Inflammatory macrophage (primary cell): Measurements from ENCODE around the gene B3GLCT.
"Not testable (repeated sequence)": the region's sequence is repeated elsewhere in the genome, so short reads cannot be mapped to it uniquely, and the experiment has no call there.

ENCODE experiments used
- DNase-seq, 2 donors: peaks; one replicate each; pipeline ENCODE4 v3.0.0-alpha.2; 2020 to 2022
- total RNA-seq, 18 experiments: gene quantifications; one replicate each; lab custom pipeline; 2026; ENCODE audit warnings: mixed read lengths in 6 of 18, inconsistent platforms in 2 of 18; lab: John Stamatoyannopoulos, UW

B3GLCT gene
- 11.7 to 54.5 (median 32.1) reads per million in 18 experiments for total RNA-seq

DNA sequence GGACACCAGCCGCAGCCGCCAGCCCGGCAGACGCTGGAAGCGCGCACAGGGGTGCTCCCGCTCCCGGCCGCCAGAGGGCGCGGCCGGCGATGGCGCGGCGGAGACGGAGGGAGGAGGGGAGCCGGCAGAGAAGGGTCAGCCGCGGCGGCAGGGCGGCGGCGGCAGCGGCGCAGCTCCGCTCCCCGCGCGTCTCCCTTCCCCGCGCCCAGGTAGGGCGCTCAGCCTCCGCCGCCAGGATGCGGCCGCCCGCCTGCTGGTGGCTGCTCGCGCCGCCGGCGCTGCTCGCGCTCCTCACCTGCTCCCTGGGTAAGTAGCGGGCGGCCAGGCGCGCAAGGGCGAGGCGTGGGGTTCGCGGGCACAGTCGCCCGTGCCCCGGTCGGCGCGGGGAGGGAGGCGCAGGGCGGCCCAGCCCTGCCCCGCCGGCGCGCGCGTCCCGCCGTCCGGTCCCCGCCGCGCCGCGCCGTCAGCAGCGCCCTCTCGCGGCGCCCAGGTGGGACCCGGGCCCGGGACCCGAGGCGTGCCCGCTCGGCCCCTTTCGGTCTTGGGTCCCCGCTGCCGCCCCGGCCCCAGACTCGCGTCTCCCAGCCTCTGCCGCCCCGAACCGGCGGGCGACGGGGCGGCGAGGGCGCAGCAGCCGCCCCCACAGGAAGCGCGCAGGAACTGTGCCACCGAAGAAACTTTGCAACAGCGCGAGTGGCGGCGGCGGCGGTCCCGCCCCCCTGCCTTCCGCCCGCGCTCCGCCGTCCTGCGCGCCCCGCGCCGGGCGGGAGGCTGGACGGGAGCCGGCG, at the start of gene B3GLCT:
TSS of gene B3GLCT (plus strand) at position 127 of the 788 bp plus-strand sequence. CDS start at position 237, 110 bp downstream.
- DNase-seq, result peak; percentile 80 to 85

- no peak for DNase-seq
Observed at GRCh38 chr13:31150315-31150985, 49.3 kb upstream of the B3GLCT start.

GRCh38 chr13:31151837-31152236, 47.9 kb upstream of the B3GLCT start:
- DNase-seq, result no peak

- DNase-seq, result no peak
Observed at GRCh38 chr13:31154939-31155338, 44.8 kb upstream of the B3GLCT start.

- no peak for DNase-seq
Observed at GRCh38 chr13:31159306-31159705, 40.5 kb upstream of the B3GLCT start.

DNA sequence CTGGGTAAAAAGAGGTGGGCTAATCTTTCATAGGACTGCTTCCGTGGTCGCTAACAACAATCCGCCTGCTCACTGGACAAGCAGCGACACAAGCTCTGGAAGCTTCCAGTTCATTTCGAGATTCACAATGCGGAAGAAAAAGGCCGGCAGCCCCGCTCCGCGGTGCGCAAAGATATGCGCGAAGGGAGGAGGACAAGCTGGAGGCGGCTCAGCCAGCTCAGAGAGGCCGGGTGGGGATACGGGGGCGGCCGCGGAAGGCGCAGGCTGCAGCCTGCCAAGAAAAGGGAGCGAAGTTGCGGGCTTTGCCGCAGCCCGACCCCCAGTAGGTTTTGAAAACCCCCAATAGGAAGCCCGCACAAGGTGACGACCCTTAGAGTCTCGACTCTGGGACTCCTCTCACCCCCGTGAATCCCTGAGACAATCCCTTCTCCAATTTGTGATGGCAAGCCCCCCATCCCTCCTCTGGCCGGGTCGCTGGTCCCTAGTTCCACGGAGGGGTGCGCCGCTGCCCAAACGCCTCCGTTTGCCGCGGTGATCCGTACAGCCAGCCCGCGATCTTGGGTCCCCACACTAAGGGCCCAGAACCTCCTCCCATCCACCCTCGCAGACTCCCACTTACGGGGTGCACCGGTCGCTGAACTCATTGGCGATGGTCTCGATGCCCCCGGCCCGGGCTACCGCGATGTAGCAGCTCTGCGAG, 38.8 kb upstream of the B3GLCT start:
- peak; percentile 84 to 90 for DNase-seq

GRCh38 chr13:31161557-31162150, 38.1 kb upstream of the B3GLCT start, which contains the start of gene HSPH1:
TSS of gene HSPH1 (minus strand) at chr13:31161904. CDS start at chr13:31161582, 322 bp downstream.
- peak; percentile 98 to 99 for DNase-seq

- DNase-seq, result peak; percentile 97 to 98
Observed at GRCh38 chr13:31162151-31163008, 37.4 kb upstream of the B3GLCT start.

DNA sequence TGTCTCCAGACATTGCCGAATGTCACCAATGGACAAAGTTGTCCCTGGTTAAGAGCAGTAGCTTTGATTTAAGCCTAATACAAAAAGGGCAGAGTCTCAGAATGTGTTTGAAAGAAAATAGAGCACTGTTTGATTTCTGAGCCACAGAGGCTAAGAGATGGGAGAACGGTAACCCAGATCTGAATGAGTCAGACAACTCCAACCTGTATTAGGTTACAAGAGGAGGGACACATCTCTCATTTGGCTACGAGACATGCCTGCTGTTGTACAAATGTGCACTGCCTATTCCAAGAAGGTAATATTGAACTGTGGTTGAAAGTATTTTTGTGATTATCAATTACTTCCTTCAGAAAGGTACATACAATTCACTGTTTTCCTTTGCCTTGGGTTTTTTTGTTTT, 33.2 kb upstream of the B3GLCT start:
- DNase-seq, result no peak

GRCh38 chr13:31167490-31167889, 32.3 kb upstream of the B3GLCT start:
- DNase-seq, result no peak

DNA sequence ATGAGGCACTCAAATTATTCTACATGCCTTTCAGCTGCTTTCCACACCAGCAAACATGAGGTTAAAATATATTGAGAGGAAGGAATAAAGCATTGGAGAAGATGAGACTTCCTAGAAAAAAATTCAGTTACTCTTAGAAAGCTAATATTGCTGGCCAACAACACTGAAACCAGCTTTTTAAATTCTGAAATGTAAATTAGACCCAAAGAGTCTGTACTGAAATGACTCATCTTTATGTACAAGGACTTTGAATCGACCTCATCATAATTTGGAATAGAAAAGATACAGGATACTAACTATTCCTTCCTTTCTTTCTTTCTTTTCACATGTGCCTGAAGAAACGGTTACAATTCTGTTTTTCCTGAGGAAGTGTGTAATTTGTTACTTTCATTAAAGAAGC, 31.6 kb upstream of the B3GLCT start:
- no peak for DNase-seq

DNA sequence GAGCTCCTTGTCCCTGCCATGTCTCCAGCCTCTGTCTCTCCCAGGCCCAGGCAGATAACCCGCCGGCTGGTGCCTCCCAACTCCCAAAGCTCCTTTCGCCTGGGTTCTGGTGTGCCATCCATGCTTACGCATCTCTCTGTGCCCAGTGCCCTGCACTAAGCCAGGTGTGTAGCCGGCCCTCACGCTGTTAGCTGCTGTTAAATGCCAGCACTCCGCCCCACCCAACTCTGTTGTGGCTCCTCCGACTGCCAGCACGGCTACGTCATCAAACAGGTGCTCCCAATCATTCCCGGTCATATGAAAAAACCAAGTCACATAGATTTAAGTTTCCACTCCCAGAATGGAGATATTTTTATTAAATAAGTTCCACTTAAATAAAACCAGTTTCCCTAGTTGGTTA, 31.0 kb upstream of the B3GLCT start:
- DNase-seq, result no peak

- DNase-seq, result no peak
Observed at GRCh38 chr13:31172001-31172400, 27.8 kb upstream of the B3GLCT start.

DNA sequence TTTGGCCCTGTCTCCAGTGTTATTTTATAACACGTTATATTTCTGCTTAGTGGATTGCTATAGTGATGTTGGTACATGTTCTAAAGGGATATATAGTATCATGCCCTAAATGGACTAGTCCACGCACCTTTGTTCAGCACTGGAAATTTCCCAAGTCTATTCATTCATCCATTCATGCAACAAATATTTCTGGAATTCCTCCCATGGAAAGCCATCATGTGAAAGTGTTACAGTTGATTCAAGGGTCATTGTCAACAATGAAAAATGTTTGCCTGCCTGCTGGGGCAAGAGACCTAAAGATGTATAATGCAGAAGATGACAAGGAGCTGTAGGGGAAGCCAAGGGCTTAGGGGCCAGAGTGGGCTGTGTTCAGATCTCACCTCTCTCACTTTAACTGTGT, 27.2 kb upstream of the B3GLCT start:
- no peak for DNase-seq

GRCh38 chr13:31174018-31174417, 25.8 kb upstream of the B3GLCT start:
- DNase-seq, result no peak

DNA sequence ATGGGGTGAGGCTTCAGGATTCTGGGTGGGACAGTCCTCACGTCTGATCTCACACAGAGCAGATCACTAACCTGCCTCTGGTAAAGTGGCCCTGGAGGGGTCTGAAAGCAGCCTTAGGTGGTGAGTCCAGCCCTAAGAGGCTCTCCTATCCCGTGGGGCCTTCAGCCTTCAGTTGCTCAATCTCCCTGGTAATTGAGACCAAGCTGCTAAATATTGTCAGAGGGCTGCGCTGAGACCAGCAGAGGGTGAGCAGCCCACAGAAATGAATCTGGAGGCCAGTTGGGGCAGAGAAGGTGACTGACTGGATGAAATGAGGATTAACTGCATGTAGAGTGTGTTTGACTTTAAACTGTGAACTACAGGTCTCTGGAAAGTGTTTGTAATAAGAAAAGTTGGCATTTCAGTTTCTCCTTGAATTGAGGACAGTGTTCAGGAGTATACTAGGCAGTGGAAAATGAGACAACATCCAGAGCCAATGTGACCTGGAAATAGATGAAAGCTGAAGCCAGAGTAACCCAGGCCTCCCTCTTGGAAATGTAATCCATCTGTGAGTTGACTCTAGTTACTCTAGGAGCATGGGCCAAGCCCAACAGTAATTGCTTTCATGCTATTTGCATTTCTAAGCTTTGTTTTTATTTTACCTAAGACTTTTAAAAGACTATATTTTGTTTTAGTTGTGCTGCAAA, 23.8 kb upstream of the B3GLCT start:
- DNase-seq, result no peak

- not testable (repeated sequence) for DNase-seq
Observed at GRCh38 chr13:31177813-31178495, 21.8 kb upstream of the B3GLCT start.

DNA sequence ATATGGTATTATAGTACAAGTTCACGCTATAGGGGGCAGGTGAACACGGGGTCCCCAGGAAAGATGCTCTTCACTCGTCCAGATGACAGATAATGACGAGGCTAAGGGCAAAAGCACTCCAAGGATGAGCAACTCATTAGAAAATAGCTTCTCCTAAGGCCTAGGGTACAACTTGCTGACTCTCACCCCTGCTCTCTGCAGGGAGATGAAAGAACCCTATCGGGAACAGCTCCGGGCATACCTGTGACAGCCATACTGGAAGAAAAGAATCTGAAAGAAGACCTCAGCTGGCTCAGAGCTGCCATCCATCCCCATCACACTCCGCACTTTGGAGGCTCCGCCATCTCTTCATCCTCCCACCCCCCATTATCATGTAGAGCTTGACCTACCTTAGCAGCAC, 20.5 kb upstream of the B3GLCT start:
- DNase-seq, result no peak

GRCh38 chr13:31179754-31180153, 20.0 kb upstream of the B3GLCT start:
- peak in 1 of 2 donors; percentile 15 for DNase-seq

GRCh38 chr13:31182987-31183386, 16.8 kb upstream of the B3GLCT start:
- DNase-seq, result no peak

GRCh38 chr13:31184451-31184850, 15.3 kb upstream of the B3GLCT start:
- peak in 1 of 2 donors; percentile 61 for DNase-seq
